Measurements from ENCODE around the gene DOK4. TPM values are rescaled to one million over a fixed set of nuclear protein-coding genes. Genes with fewer than 3 reads are reported as not detected.

DOK4 gene
- total RNA-seq, 1 donor from 2014 or later = 25.5 TPM

DNA sequence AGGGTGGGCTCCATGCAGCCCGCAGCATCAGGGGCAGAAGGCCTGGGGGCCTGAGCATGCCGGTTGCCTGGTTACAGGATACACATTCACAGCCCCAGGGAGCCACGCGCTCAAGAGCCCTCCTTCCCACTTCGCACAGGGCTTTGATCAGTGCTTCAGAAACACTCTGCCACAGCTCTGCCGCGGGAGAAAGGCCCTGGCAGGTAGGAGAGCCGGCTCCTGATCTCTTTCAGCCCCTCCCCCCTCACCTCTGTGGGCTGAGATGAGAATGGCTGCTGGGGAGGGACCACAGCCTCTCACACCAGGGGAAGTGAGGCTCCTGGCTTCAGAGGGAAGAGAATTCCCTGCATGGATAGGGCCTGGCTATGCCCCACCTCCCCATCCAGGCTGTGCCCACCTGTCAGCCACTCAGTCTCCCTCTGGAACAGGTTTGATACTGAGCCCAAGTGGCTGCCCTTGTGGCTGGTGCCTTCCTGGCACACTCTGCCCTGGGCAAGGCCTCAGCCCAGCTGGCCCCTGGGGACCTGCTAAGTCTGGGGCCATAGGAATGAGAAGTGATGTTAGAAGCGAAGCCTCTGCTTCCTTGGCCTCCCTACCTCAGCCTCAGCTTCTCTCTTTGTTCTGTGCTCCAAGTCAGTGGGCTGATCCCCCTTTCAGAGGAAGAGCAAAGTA, 8.6 kb downstream of the DOK4 start:
- no peak for FAIRE-seq
- Mint-ChIP-seq H3K9me3 (ENCODE audit: unreplicated experiment) (no peaks in the 10 kb centered on the region), H3K4me1 (ENCODE audit: low read depth, unreplicated experiment) (peaks cover 9% of the 10 kb centered on the region), H3K36me3 (ENCODE audit: low read depth, unreplicated experiment) (peaks cover 2% of the 10 kb centered on the region), H3K27ac (ENCODE audit: unreplicated experiment) (no peak overlapping the region), H3K27me3 (ENCODE audit: low read depth, unreplicated experiment) (no peaks in the 10 kb centered on the region), H3K4me3 (ENCODE audit: unreplicated experiment) (no peak overlapping the region)
- H3K4me2 ChIP-seq (ENCODE audit: low read length) = no peak overlapping the region
- H4K20me1 ChIP-seq (ENCODE audit: insufficient read depth, low read length) = peaks cover 28% of the 10 kb centered on the region
- no peaks in the 10 kb centered on the region for H3K79me2 ChIP-seq (ENCODE audit: insufficient read depth, low read length)
- no peaks in the 10 kb centered on the region for H3K9me3 ChIP-seq (ENCODE audit: insufficient read depth, low read depth, low read length)
- TF ChIP-seq, protein P1, sequence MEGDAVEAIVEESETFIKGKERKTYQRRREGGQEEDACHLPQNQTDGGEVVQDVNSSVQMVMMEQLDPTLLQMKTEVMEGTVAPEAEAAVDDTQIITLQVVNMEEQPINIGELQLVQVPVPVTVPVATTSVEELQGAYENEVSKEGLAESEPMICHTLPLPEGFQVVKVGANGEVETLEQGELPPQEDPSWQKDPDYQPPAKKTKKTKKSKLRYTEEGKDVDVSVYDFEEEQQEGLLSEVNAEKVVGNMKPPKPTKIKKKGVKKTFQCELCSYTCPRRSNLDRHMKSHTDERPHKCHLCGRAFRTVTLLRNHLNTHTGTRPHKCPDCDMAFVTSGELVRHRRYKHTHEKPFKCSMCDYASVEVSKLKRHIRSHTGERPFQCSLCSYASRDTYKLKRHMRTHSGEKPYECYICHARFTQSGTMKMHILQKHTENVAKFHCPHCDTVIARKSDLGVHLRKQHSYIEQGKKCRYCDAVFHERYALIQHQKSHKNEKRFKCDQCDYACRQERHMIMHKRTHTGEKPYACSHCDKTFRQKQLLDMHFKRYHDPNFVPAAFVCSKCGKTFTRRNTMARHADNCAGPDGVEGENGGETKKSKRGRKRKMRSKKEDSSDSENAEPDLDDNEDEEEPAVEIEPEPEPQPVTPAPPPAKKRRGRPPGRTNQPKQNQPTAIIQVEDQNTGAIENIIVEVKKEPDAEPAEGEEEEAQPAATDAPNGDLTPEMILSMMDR (IDR thresholded peaks at IDR 0.05; ENCODE audit: insufficient read depth, low read depth, low read length) = no peak
- no peak for TF ChIP-seq EZH2 (IDR thresholded peaks at IDR 0.05; ENCODE audit: insufficient read depth, low read length)
- H3K4me1 ChIP-seq (ENCODE audit: insufficient read depth, low read length) = peaks cover 20% of the 10 kb centered on the region
- no peak overlapping the region for H2AFZ ChIP-seq (ENCODE audit: low read depth, low read length)
- no peak overlapping the region for H3K9ac ChIP-seq (ENCODE audit: low read length)
- DNase-seq (ENCODE audit: low read depth) = no peak
- no peak overlapping the region for H3K4me3 ChIP-seq (ENCODE audit: insufficient read depth, low read depth, low read length)
- H3K27me3 ChIP-seq (ENCODE audit: insufficient read depth, low read length) = no peaks in the 10 kb centered on the region
- peaks cover 5% of the 10 kb centered on the region for H3K36me3 ChIP-seq (ENCODE audit: insufficient read depth, low read length)
- no peak overlapping the region for H3K27ac ChIP-seq (ENCODE audit: low read depth, low read length)

DNA sequence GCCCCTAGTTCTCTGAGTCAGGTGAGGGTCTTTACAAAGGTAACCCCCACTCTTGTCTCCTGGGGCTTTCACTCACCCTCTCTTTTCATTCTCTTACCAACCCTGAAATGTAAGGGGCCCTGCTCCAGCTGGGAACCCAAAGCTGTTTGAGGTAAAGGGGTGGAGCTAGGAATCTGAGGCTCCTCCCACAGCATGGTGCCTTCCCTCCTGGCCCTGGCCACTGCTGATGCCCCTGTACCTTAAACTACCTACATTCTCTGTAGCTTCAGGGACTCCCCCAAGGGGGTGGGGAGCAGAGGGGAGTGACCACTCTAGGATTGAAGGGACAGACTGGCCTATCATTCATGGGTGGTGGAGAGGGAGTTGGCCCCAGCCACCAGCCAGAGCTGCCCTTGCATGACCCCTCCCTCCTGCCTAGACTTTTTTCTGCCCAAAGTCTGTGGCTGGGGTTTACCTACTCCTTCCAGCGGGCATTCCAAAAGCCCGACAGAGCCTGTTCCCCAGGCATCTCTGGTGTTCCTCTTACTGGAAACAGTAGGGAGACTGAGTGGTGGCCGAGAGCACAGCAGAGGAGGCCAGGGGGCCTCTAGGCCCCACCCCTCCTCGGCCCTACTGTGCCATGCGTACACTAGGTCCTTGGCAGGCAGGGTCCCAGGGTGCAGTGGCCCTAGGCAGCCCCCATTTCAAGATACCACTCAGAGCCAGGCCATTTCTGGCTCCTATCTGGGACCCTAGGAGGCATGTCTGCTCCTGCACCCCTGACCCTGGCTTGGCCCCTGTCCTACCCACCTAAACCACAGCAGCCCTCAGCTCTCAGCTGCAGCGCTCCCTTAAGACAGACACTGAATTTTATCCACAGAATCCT, 9.5 kb downstream of the DOK4 start:
- H3K36me3 Mint-ChIP-seq (ENCODE audit: low read depth, unreplicated experiment) = peaks cover 6% of the 10 kb centered on the region
- Histone ChIP-seq H4K20me1 (ENCODE audit: insufficient read depth, low read length) (peaks cover 35% of the 10 kb centered on the region), H3K4me1 (ENCODE audit: insufficient read depth, low read length) (peaks cover 20% of the 10 kb centered on the region), H3K36me3 (ENCODE audit: insufficient read depth, low read length) (peaks cover 13% of the 10 kb centered on the region), H3K27me3 (ENCODE audit: insufficient read depth, low read length) (no peaks in the 10 kb centered on the region), H3K9me3 (ENCODE audit: insufficient read depth, low read depth, low read length) (no peaks in the 10 kb centered on the region), H3K4me2 (ENCODE audit: low read length) (no peak overlapping the region), H3K79me2 (ENCODE audit: insufficient read depth, low read length) (no peaks in the 10 kb centered on the region), H3K9ac (ENCODE audit: low read length) (no peak overlapping the region), H3K27ac (ENCODE audit: low read depth, low read length) (no peak overlapping the region), H2AFZ (ENCODE audit: low read depth, low read length) (no peak overlapping the region), H3K4me3 (ENCODE audit: insufficient read depth, low read depth, low read length) (no peak overlapping the region)
- no peaks in the 10 kb centered on the region for H3K27me3 Mint-ChIP-seq (ENCODE audit: low read depth, unreplicated experiment)
- no peak overlapping the region for H3K27ac Mint-ChIP-seq (ENCODE audit: unreplicated experiment)
- H3K4me1 Mint-ChIP-seq (ENCODE audit: low read depth, unreplicated experiment) = peaks cover 12% of the 10 kb centered on the region
- H3K9me3 Mint-ChIP-seq (ENCODE audit: unreplicated experiment) = no peaks in the 10 kb centered on the region
- H3K4me3 Mint-ChIP-seq (ENCODE audit: unreplicated experiment) = no peak overlapping the region
- DNase-seq (ENCODE audit: low read depth) (no peak), FAIRE-seq (no peak)
- TF ChIP-seq, protein P1 (IDR thresholded peaks at IDR 0.05; ENCODE audit: insufficient read depth, low read depth, low read length) = no peak
- TF ChIP-seq EZH2 (IDR thresholded peaks at IDR 0.05; ENCODE audit: insufficient read depth, low read length) = no peak
